HEK293 (cell line): ENCODE measurements around the gene ZFHX3.

Experiments
- CTCF ChIA-PET: fragments of 350-600 bp; formaldehyde crosslinking; extraction: SDS; loops from one replicate; lab custom pipeline; 2021; ENCODE audit warnings: antibody characterized with exemption; lab: Yijun Ruan, JAX
- POLR2A ChIA-PET: fragments of 300-600 bp; formaldehyde crosslinking; extraction: SDS; loops from one replicate; lab custom pipeline; 2020; ENCODE audit warnings: antibody characterized with exemption, inconsistent platforms; lab: Yijun Ruan, JAX
- H3K27ac ChIP-seq: fragments of 200-500 bp; sonication (Bioruptor generic); 2 replicates; pipeline ENCODE4 v1.5.1; 2014; ENCODE audit warnings: low read depth, low read length, control low read depth, inconsistent platforms; ENCODE audit errors: extremely low read depth
- H3K36me3 ChIP-seq, 2 experiments: fragments of 200-500 bp in 1 of 2; sonication (Bioruptor generic) in 1 of 2; 1 replicate in 1 of 2; 2 replicates in 1 of 2; pipeline ENCODE4 v1.5.1; 2014 to 2017; ENCODE audit warnings: inconsistent platforms in 2 of 2, low read length in 2 of 2; ENCODE audit not compliant: control insufficient read depth in 2 of 2, insufficient read depth in 1 of 2
- H3K4me1 ChIP-seq: fragments of 200-500 bp; sonication (Bioruptor generic); 2 replicates; pipeline ENCODE4 v1.5.1; 2014; ENCODE audit warnings: mild to moderate bottlenecking, low read length, inconsistent platforms; ENCODE audit not compliant: control insufficient read depth, insufficient read depth
- H3K4me3 ChIP-seq: 2 replicates; pipeline ENCODE4 v1.5.1; 2011; ENCODE audit warnings: low read depth, mild to moderate bottlenecking, control low read depth, low read length, moderate library complexity
- H3K9me3 ChIP-seq: fragments of 200-500 bp; sonication (Bioruptor generic); 2 replicates; pipeline ENCODE4 v1.5.1; 2014; ENCODE audit warnings: low read depth, low read length, inconsistent platforms; ENCODE audit not compliant: control insufficient read depth, insufficient read depth
- FEZF1 ChIP-seq: fragments of 450-650 bp; formaldehyde crosslinking; IDR thresholded peaks from 2 replicates; pipeline ENCODE4 v1.5.1; 2016; ENCODE audit warnings: missing biosample characterization, missing genetic modification characterization
- GFI1B ChIP-seq: fragments of 450-650 bp; formaldehyde crosslinking; IDR thresholded peaks from 2 replicates; pipeline ENCODE4 v1.5.1; 2016; ENCODE audit warnings: missing biosample characterization, missing genetic modification characterization
- HOXD13 ChIP-seq: sonication (generic); formaldehyde crosslinking; IDR thresholded peaks from 2 replicates; pipeline ENCODE4 v1.8.0; 2022; ENCODE audit warnings: missing genetic modification reagents, borderline replicate concordance
- INSM2 ChIP-seq: fragments of 450-650 bp; formaldehyde crosslinking; IDR thresholded peaks from 2 replicates; pipeline ENCODE4 v1.5.1; 2016; ENCODE audit warnings: missing biosample characterization, missing genetic modification characterization
- KLF10 ChIP-seq: fragments of 450-650 bp; IDR thresholded peaks from 2 replicates; pipeline ENCODE4 v1.5.1; 2018; ENCODE audit warnings: missing biosample characterization, mild to moderate bottlenecking, missing genetic modification characterization
- KLF8 ChIP-seq: fragments of 450-650 bp; formaldehyde crosslinking; IDR thresholded peaks from 2 replicates; pipeline ENCODE4 v1.5.1; 2016; ENCODE audit warnings: missing biosample characterization, missing genetic modification characterization
- PBX3 ChIP-seq: sonication (generic); formaldehyde crosslinking; IDR thresholded peaks from 2 replicates; pipeline ENCODE4 v1.8.1; 2022; ENCODE audit warnings: mild to moderate bottlenecking, moderate library complexity, missing genetic modification reagents
- SCRT1 ChIP-seq: fragments of 450-650 bp; formaldehyde crosslinking; IDR thresholded peaks from 2 replicates; pipeline ENCODE4 v1.5.1; 2016; ENCODE audit warnings: missing biosample characterization, missing genetic modification characterization, borderline replicate concordance
- TCF7L2 ChIP-seq: IDR thresholded peaks from 2 replicates; pipeline ENCODE4 v1.6.1; 2011; ENCODE audit warnings: low read depth, mild to moderate bottlenecking, inconsistent platforms, low read length, moderate library complexity, borderline replicate concordance
- ZBTB11 ChIP-seq: fragments of 450-650 bp; formaldehyde crosslinking; conservative IDR thresholded peaks from 2 replicates; pipeline ENCODE4 v1.5.1; 2016; ENCODE audit warnings: low read depth, missing biosample characterization, missing genetic modification characterization
- ZBTB26 ChIP-seq: fragments of 450-650 bp; formaldehyde crosslinking; optimal IDR thresholded peaks from 2 replicates; pipeline ENCODE3; 2016; ENCODE audit warnings: missing biosample characterization, mild to moderate bottlenecking, missing genetic modification characterization
- ZBTB49 ChIP-seq: fragments of 450-650 bp; formaldehyde crosslinking; IDR thresholded peaks from 2 replicates; pipeline ENCODE4 v1.5.1; 2016; ENCODE audit warnings: missing biosample characterization, missing genetic modification characterization, low read depth
- ZNF132 ChIP-seq: fragments of 450-650 bp; formaldehyde crosslinking; IDR thresholded peaks from 2 replicates; pipeline ENCODE4 v1.5.1; 2017; ENCODE audit warnings: missing biosample characterization, missing genetic modification characterization, borderline replicate concordance
- ZNF157 ChIP-seq: fragments of 450-650 bp; formaldehyde crosslinking; IDR thresholded peaks from 2 replicates; pipeline ENCODE4 v1.5.1; 2016; ENCODE audit warnings: missing biosample characterization, missing genetic modification characterization
- ZNF169 ChIP-seq: fragments of 450-650 bp; formaldehyde crosslinking; IDR thresholded peaks from 2 replicates; pipeline ENCODE4 v1.5.1; 2016; ENCODE audit warnings: missing biosample characterization, missing genetic modification characterization
- ZNF311 ChIP-seq: fragments of 450-650 bp; formaldehyde crosslinking; IDR thresholded peaks from 2 replicates; pipeline ENCODE4 v1.5.1; 2017; ENCODE audit warnings: missing biosample characterization, missing genetic modification characterization, borderline replicate concordance
- ZNF394 ChIP-seq: fragments of 450-650 bp; formaldehyde crosslinking; IDR thresholded peaks from 2 replicates; pipeline ENCODE4 v1.5.1; 2016; ENCODE audit warnings: missing biosample characterization, missing genetic modification characterization, mild to moderate bottlenecking, moderate library complexity, borderline replicate concordance
- ZNF48 ChIP-seq: fragments of 450-650 bp; formaldehyde crosslinking; IDR thresholded peaks from 2 replicates; pipeline ENCODE4 v1.5.1; 2016; ENCODE audit warnings: missing biosample characterization, missing genetic modification characterization
- ZNF623 ChIP-seq: fragments of 450-650 bp; formaldehyde crosslinking; IDR thresholded peaks from 2 replicates; pipeline ENCODE4 v1.5.1; 2016; ENCODE audit warnings: missing biosample characterization, missing genetic modification characterization
- ZNF704 ChIP-seq: fragments of 450-650 bp; formaldehyde crosslinking; IDR thresholded peaks from 2 replicates; pipeline ENCODE4 v1.5.1; 2016; ENCODE audit warnings: missing biosample characterization, missing genetic modification characterization
- ZNF747 ChIP-seq: fragments of 450-650 bp; formaldehyde crosslinking; IDR thresholded peaks from 2 replicates; pipeline ENCODE4 v1.5.1; 2016; ENCODE audit warnings: missing biosample characterization, missing genetic modification characterization

The ZFHX3 gene

GRCh38 chr16:72848759-72849664 is 198.9 kb downstream of the ZFHX3 start:
- ChIA-PET POLR2A (interaction anchor here (1.1 kb wide), 1 partner anchor 10 kb away, joined by 6 read pairs; no protein-coding TSS in a partner anchor), CTCF (interaction anchor here (0.6 to 8.0 kb wide), 4 partner anchors 16 to 724 kb away, joined by 3 to 54 read pairs (median 3); no protein-coding TSS in a partner anchor)
- Histone ChIP-seq H3K4me1 (peaks cover 4% of the 10 kb centered on the region; the same call in 1 of the 2 replicates), H3K36me3 (no peaks in the 10 kb centered on the region), H3K9me3 (no peaks in the 10 kb centered on the region), H3K27ac (no peak overlapping the region), H3K4me3 (no peak overlapping the region)
- TF ChIP-seq INSM2 (tag by site-specific recombination): no peak
- TF ChIP-seq SCRT1 (tag by site-specific recombination): no peak
- no peak; the same call in 1 of the 2 replicates for TF ChIP-seq GFI1B
- TF ChIP-seq TCF7L2: no peak
- no peak for TF ChIP-seq ZNF169 (tag by site-specific recombination)
- no peak for TF ChIP-seq ZBTB26
- TF ChIP-seq ZNF623 (tag by site-specific recombination): no peak
- no peak for TF ChIP-seq ZBTB49 (tag by site-specific recombination)
- no peak for TF ChIP-seq KLF10 (tag by site-specific recombination)
- no peak for TF ChIP-seq ZNF132 (tag by site-specific recombination)
- no peak for TF ChIP-seq ZNF157
- no peak for TF ChIP-seq ZNF394
- no peak for TF ChIP-seq ZBTB11 (tag by site-specific recombination)
- no peak for TF ChIP-seq ZNF48 (tag by site-specific recombination)
- TF ChIP-seq ZNF704 (tag by site-specific recombination): no peak
- no peak for TF ChIP-seq ZNF311 (tag by site-specific recombination)
- TF ChIP-seq KLF8: no peak
- TF ChIP-seq FEZF1: peak; percentile 67
- no peak for TF ChIP-seq ZNF747
- TF ChIP-seq PBX3 (CRISPR knock-in tag): no peak
- no peak for TF ChIP-seq HOXD13 (CRISPR knock-in tag)
